ENCODE results near the gene OGT.
"Not testable (repeated sequence)": the region's sequence is repeated elsewhere in the genome, so short reads cannot be mapped to it uniquely, and the experiment has no call there.

DNA sequence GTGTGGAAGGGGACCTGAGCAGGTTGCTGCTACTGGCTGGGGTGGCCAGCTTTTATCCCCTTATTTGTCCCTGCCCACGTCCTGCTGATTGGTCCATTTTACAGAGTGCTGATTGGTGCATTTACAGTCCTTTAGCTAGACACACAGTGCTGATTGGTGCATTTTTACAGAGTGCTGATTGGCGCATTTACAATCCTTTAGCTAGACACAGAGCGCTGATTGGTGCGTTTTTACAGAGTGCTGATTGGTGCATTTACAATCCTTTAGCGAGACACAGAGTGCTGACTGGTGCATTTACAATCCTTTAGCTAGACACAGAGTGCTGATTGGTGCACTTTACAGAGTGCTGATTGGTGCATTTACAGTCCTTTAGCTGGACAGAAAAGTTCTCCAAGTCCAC lies 30.8 kb upstream of the OGT start:
- not testable (repeated sequence) for TF ChIP-seq POLR2AphosphoS5 (IDR thresholded peaks at IDR 0.05; ENCODE audit: low read depth, low read length); PAX5 (IDR thresholded peaks at IDR 0.05; ENCODE audit: insufficient read depth, low read length, severe bottlenecking); TAF1 (IDR thresholded peaks at IDR 0.05; ENCODE audit: low read depth, low read length); POLR2A (IDR thresholded peaks at IDR 0.05; ENCODE audit: low read depth, low read length)

Data from GM12891 (cell line).